ENCODE data around the gene ANKRD44. TPM values are rescaled to one million over a fixed set of nuclear protein-coding genes. Genes with fewer than 3 reads are reported as not detected.

ANKRD44 gene
- total RNA-seq, 2 donors from 2014 or later = 131 to 154 TPM

DNA sequence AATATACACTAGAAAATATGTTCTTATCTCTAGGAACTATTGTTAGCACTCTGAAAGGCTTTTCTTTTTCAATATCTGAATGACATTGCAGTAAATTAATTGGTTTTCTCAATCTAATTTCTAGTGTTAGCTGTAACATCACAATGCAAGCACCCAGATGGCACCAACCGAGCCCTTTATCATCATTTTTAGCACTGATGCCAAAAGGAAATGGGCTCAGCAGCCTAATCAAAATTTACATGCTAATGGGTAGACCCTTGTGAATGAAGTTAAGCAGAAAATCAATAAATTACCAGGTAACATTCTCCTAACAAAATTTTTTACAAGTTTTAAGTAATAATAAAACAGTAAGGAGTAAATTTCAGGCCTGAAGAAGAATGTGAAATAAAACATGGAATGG, 330.6 kb downstream of the ANKRD44 start:
- ATAC-seq (replicated peaks) = no peak
- H3K27me3 Mint-ChIP-seq = no peaks in the 10 kb centered on the region
- peaks cover 5% of the 10 kb centered on the region for H3K4me1 Mint-ChIP-seq
- H3K27ac Mint-ChIP-seq = no peak overlapping the region
- peaks cover 3% of the 10 kb centered on the region for H3K36me3 Mint-ChIP-seq (ENCODE audit: low read depth)
- no peak overlapping the region for H3K4me3 Mint-ChIP-seq
- no peaks in the 10 kb centered on the region for H3K9me3 Mint-ChIP-seq

DNA sequence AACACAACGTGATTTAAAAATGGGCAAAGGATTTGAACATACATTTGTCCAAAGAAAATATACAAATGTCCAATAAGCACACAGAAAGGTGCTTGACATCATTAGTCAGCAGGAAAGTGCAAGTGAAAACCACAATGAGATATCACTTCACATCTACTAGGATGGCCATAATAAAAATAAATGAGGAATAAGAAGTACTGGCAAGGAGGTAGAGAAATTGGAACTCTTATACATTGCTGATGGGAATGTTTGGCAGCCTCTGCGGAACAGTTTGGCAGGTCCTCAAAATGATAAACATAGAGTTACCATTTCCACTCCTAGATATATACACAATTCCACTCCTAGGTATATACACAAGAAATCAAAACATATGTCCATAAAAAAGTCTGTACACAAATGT, 333.1 kb downstream of the ANKRD44 start:
- H3K27me3 Mint-ChIP-seq = no peaks in the 10 kb centered on the region
- H3K27ac Mint-ChIP-seq = no peak overlapping the region
- ATAC-seq (replicated peaks) = no peak
- peaks cover 5% of the 10 kb centered on the region for H3K4me1 Mint-ChIP-seq
- no peak overlapping the region for H3K4me3 Mint-ChIP-seq
- no peaks in the 10 kb centered on the region for H3K9me3 Mint-ChIP-seq
- no peaks in the 10 kb centered on the region for H3K36me3 Mint-ChIP-seq (ENCODE audit: low read depth)

DNA sequence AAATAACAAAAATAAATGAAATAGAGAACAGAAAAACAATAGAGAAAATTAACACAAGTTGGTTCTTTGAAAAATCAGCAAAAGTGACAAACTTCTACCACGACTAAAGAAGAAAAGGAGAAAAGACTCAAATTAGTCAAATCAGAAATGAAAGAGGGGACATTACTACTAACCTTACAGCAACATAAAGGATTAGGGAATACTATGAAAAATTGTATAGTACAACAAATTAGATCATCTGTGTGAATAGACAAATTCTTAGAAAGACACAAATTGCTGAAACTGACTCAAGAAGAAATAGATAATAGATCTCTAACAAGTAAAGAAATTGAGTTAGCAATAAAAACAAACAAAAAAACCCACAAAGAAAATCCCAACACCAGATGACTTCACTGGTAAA, 335.6 kb downstream of the ANKRD44 start:
- H3K27ac Mint-ChIP-seq = no peak overlapping the region
- peaks cover 10% of the 10 kb centered on the region for H3K4me1 Mint-ChIP-seq
- H3K9me3 Mint-ChIP-seq = no peaks in the 10 kb centered on the region
- ATAC-seq (replicated peaks) = peak; percentile 43
- no peaks in the 10 kb centered on the region for H3K27me3 Mint-ChIP-seq
- no peaks in the 10 kb centered on the region for H3K36me3 Mint-ChIP-seq (ENCODE audit: low read depth)
- H3K4me3 Mint-ChIP-seq = no peak overlapping the region

DNA sequence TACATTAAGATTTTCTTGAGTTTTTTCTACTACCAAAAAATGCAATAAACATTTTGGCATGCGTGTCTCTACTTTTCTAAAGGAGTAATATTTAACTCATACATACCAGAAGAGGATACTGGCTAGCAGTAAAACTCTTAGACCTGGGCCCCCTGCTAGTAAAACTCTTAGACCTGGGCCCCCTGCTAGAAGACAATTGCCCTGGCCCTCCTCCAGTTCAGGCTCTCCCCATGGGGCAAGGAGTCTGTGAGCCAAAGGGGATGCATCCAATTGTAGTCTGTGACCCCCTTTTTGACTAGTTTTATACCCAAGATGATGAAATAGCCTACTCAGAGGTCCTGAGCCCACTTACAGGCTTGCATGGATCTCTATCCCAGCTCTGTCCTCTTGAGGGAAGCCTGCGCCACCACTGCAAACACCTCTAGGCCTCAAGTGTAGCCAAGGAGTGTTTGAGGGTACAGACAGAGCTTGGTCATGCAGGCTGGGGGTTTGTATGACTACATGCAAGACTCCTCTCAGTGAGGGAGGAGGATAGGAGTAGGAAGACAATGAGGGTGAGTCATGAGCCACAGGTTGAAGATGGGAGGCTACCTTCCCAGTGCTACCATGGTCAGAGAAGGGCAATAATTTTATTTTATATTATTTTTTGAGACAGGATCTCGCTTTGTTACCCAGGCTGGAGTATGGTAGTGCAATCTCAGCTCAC, 338.9 kb downstream of the ANKRD44 start:
- H3K4me3 Mint-ChIP-seq = no peak overlapping the region
- H3K27me3 Mint-ChIP-seq = no peaks in the 10 kb centered on the region
- H3K36me3 Mint-ChIP-seq (ENCODE audit: low read depth) = no peaks in the 10 kb centered on the region
- H3K4me1 Mint-ChIP-seq = peaks cover 5% of the 10 kb centered on the region
- H3K27ac Mint-ChIP-seq = peak overlapping the region; percentile 21
- peaks cover 4% of the 10 kb centered on the region for H3K9me3 Mint-ChIP-seq
- peak; percentile 83 for ATAC-seq (replicated peaks)

- peaks cover 4% of the 10 kb centered on the region for H3K9me3 Mint-ChIP-seq
- ATAC-seq (replicated peaks) = peak; percentile 84
- peak overlapping the region; percentile 20 for H3K27ac Mint-ChIP-seq
- H3K4me3 Mint-ChIP-seq = no peak overlapping the region
- peaks cover 5% of the 10 kb centered on the region for H3K4me1 Mint-ChIP-seq
- H3K36me3 Mint-ChIP-seq (ENCODE audit: low read depth) = no peaks in the 10 kb centered on the region
- no peaks in the 10 kb centered on the region for H3K27me3 Mint-ChIP-seq
Measured at GRCh38 chr2:196970099-196970498, 340.5 kb downstream of the ANKRD44 start.

DNA sequence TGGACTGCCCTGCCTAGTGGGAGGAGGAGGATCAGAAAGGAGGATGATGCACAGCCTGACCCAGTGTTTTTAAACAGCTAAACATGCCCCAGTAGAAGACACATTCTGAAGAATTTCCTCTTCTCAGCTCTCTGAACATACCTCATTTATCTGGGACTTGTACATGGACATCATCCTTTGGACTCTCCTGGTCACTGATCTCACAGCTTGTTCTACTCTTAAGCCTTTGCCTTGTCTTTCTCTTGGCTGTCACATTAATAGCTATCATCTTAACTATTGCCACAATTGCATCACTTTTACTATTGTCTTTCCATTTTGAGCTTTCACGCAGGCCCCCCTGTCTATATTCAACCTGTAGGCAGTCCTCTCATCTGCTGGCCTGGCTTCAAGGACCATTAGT, 342.1 kb downstream of the ANKRD44 start:
- peaks cover 9% of the 10 kb centered on the region for H3K4me1 Mint-ChIP-seq
- no peaks in the 10 kb centered on the region for H3K36me3 Mint-ChIP-seq (ENCODE audit: low read depth)
- no peaks in the 10 kb centered on the region for H3K27me3 Mint-ChIP-seq
- H3K4me3 Mint-ChIP-seq = no peak overlapping the region
- no peak for ATAC-seq (replicated peaks)
- H3K9me3 Mint-ChIP-seq = peaks cover 4% of the 10 kb centered on the region
- H3K27ac Mint-ChIP-seq = no peak overlapping the region

GRCh38 chr2:196967775-196968174, 342.8 kb downstream of the ANKRD44 start:
- ATAC-seq (replicated peaks) = no peak
- H3K36me3 Mint-ChIP-seq (ENCODE audit: low read depth) = no peaks in the 10 kb centered on the region
- peaks cover 14% of the 10 kb centered on the region for H3K4me1 Mint-ChIP-seq
- no peak overlapping the region for H3K27ac Mint-ChIP-seq
- H3K27me3 Mint-ChIP-seq = no peaks in the 10 kb centered on the region
- H3K9me3 Mint-ChIP-seq = peaks cover 4% of the 10 kb centered on the region
- H3K4me3 Mint-ChIP-seq = no peak overlapping the region

DNA sequence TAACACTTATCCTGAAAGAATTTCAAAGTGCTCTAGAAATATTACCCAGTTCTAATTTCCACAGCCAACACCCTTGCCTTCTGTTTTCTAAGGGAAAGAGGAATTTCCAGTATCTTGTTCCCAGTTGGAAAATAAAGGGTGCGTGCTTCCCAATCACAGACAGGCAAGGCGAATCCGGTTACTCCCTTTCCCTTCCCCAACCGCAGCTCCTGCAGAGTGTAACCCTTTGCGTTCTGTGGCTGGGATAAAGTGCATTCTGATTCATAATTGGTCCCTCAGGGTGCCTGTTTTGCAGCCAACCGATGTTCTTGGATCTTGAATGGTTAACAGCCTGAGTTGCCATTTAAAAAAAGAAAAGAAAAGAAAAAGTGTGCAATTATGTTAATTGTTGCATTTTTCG, 343.5 kb downstream of the ANKRD44 start:
- peaks cover 4% of the 10 kb centered on the region for H3K9me3 Mint-ChIP-seq
- no peaks in the 10 kb centered on the region for H3K36me3 Mint-ChIP-seq (ENCODE audit: low read depth)
- H3K4me3 Mint-ChIP-seq = no peak overlapping the region
- peak overlapping the region; percentile 7 for H3K27ac Mint-ChIP-seq
- H3K27me3 Mint-ChIP-seq = no peaks in the 10 kb centered on the region
- ATAC-seq (replicated peaks) = no peak
- H3K4me1 Mint-ChIP-seq = peaks cover 20% of the 10 kb centered on the region

DNA sequence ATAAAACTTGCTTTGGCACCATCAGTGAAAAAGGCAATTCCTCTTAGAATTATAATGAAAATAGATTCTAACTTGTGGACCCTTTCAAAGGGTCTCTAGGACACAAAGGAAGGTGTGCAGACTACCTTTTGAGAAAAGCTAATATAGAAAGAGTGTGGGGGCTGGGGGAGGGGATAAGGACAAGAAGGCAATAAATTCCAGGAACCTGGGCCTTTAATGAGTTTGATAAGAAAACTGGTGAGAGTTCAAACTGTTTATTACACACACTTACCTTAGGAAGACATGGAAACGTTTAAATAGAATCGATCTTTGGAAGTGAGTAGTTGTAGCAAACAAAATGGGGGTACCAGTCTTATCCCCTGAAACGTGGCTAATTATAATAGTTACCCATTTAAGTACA, 344.5 kb downstream of the ANKRD44 start:
- no peak for ATAC-seq (replicated peaks)
- H3K36me3 Mint-ChIP-seq (ENCODE audit: low read depth) = no peaks in the 10 kb centered on the region
- H3K4me3 Mint-ChIP-seq = no peak overlapping the region
- H3K27ac Mint-ChIP-seq = no peak overlapping the region
- no peaks in the 10 kb centered on the region for H3K27me3 Mint-ChIP-seq
- peaks cover 4% of the 10 kb centered on the region for H3K9me3 Mint-ChIP-seq
- H3K4me1 Mint-ChIP-seq = peaks cover 26% of the 10 kb centered on the region

GRCh38 chr2:196965651-196966050, 344.9 kb downstream of the ANKRD44 start:
- no peaks in the 10 kb centered on the region for H3K36me3 Mint-ChIP-seq (ENCODE audit: low read depth)
- H3K4me1 Mint-ChIP-seq = peaks cover 27% of the 10 kb centered on the region
- no peaks in the 10 kb centered on the region for H3K27me3 Mint-ChIP-seq
- ATAC-seq (replicated peaks) = no peak
- no peak overlapping the region for H3K4me3 Mint-ChIP-seq
- H3K27ac Mint-ChIP-seq = no peak overlapping the region
- H3K9me3 Mint-ChIP-seq = peaks cover 4% of the 10 kb centered on the region

DNA sequence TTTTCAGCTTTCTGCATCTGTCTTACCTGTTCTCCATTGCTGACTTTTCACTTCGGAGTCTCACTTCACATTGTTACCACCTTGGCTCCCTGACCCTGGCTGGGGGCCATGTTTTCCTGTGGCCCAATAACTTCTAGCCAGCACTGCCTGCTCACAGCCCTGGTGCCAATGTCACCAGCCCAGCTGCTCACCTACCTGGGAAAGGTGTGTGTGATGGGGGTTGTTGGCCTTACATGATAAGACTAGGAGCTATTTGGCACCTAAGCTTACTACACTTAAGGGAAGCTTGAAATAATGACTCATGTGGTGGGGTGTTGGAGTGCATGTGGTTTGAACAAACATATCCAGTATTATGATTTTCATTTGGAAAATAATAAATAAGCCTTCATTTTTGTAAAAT, 346.6 kb downstream of the ANKRD44 start:
- Mint-ChIP-seq H3K4me3 (no peak overlapping the region), H3K4me1 (peaks cover 27% of the 10 kb centered on the region), H3K36me3 (ENCODE audit: low read depth) (no peaks in the 10 kb centered on the region), H3K9me3 (peaks cover 4% of the 10 kb centered on the region), H3K27me3 (no peaks in the 10 kb centered on the region), H3K27ac (peak overlapping the region; percentile 45)
- ATAC-seq (replicated peaks) = no peak

GRCh38 chr2:196963043-196963442, 347.5 kb downstream of the ANKRD44 start:
- Mint-ChIP-seq H3K27ac (peak overlapping the region; percentile 85), H3K9me3 (peaks cover 4% of the 10 kb centered on the region), H3K4me3 (peak overlapping the region; percentile 52), H3K27me3 (no peaks in the 10 kb centered on the region), H3K4me1 (peaks cover 32% of the 10 kb centered on the region), H3K36me3 (ENCODE audit: low read depth) (no peaks in the 10 kb centered on the region)
- peak; percentile 58 for ATAC-seq (replicated peaks)

- peaks cover 32% of the 10 kb centered on the region for H3K4me1 Mint-ChIP-seq
- H3K4me3 Mint-ChIP-seq = peak overlapping the region; percentile 52
- H3K27ac Mint-ChIP-seq = peak overlapping the region; percentile 85
- H3K36me3 Mint-ChIP-seq (ENCODE audit: low read depth) = no peaks in the 10 kb centered on the region
- ATAC-seq (replicated peaks) = peak; percentile 78
- no peaks in the 10 kb centered on the region for H3K9me3 Mint-ChIP-seq
- H3K27me3 Mint-ChIP-seq = no peaks in the 10 kb centered on the region
Measured at GRCh38 chr2:196962325-196962724, 348.3 kb downstream of the ANKRD44 start.

- no peaks in the 10 kb centered on the region for H3K36me3 Mint-ChIP-seq (ENCODE audit: low read depth)
- H3K4me3 Mint-ChIP-seq = peak overlapping the region; percentile 52
- H3K9me3 Mint-ChIP-seq = no peaks in the 10 kb centered on the region
- peaks cover 32% of the 10 kb centered on the region for H3K4me1 Mint-ChIP-seq
- peak; percentile 84 for ATAC-seq (replicated peaks)
- H3K27me3 Mint-ChIP-seq = no peaks in the 10 kb centered on the region
- peak overlapping the region; percentile 85 for H3K27ac Mint-ChIP-seq
Measured at GRCh38 chr2:196961889-196962288, 348.7 kb downstream of the ANKRD44 start.

DNA sequence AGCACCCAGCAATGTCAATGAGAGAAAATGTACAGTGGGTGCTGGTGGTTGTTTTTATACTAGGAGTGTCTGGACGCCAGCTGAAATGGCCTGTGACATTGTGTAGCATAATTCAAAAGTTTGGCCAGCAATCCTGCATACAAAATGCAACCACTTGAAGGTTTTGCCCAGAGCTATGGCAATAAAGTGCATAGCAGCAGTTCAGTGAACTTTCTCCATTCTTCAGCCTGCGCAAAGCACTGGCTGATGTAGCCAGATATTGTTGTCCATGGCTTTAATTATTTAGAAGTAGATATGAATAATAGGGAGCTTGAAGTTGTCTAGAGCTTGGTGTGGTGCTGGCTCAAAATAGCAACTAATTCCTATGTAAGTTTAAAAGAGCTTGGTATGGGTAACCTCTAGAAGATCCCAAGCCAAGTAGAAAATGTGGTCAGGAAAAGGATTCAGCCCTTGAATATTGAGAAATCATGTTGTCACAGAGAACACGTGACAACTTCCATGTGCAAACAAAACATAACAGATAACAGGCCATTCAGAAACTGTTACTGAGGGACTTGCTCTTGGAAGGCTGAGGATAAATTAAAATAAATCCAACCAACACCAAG, 350.7 kb downstream of the ANKRD44 start:
- H3K27ac Mint-ChIP-seq = no peak overlapping the region
- H3K36me3 Mint-ChIP-seq (ENCODE audit: low read depth) = no peaks in the 10 kb centered on the region
- no peak for ATAC-seq (replicated peaks)
- peaks cover 32% of the 10 kb centered on the region for H3K4me1 Mint-ChIP-seq
- H3K27me3 Mint-ChIP-seq = no peaks in the 10 kb centered on the region
- H3K9me3 Mint-ChIP-seq = no peaks in the 10 kb centered on the region
- H3K4me3 Mint-ChIP-seq = no peak overlapping the region

Data from activated T-helper 17 cell treated with anti-CD3 and anti-CD28 coated beads, Interleukin-2, amount 50 U/mL, for 72 hours (primary cell).